Body of pancreas (tissue), 4 donors: ENCODE data around the gene RER1.

Source experiments
- POLR2A ChIP-seq, 3 donors: fragments of 450-650 bp; IDR thresholded peaks; one replicate each; pipeline ENCODE4 v1.6.1; 2016; ENCODE audit warnings: antibody characterized with exemption in 3 of 3, mild to moderate bottlenecking in 2 of 3
- TF ChIP-seq, protein P1 (sequence below), 7 experiments: fragments of 450-650 bp in 4 of 7; fragments of 200-600 bp in 3 of 7; sonication (generic) in 3 of 7; IDR thresholded peaks; one replicate each; pipeline ENCODE4 v1.5.1; 2016 to 2019; ENCODE audit warnings: antibody characterized with exemption in 7 of 7

DNA sequence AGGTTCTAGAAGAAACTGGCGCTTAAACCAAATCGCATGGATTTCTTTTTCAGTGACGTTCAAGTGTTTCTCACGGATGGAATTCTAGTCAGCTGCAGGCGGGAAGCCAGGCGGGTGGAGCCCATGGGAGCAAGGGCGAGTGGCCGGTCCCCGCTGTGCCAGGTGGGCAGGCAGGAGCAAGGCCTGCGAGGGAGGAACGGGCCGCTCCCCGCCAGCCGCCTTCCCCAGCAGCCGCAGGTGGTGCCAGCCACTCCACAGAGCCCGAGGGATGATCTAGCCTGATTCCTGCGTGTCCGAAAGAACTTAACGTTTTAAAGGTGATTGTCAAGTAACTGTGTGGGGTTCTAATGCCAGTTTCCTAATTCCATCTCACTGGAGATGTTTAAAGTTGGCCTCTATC lies 11.6 kb downstream of the RER1 start:
- TF ChIP-seq, protein P1, sequence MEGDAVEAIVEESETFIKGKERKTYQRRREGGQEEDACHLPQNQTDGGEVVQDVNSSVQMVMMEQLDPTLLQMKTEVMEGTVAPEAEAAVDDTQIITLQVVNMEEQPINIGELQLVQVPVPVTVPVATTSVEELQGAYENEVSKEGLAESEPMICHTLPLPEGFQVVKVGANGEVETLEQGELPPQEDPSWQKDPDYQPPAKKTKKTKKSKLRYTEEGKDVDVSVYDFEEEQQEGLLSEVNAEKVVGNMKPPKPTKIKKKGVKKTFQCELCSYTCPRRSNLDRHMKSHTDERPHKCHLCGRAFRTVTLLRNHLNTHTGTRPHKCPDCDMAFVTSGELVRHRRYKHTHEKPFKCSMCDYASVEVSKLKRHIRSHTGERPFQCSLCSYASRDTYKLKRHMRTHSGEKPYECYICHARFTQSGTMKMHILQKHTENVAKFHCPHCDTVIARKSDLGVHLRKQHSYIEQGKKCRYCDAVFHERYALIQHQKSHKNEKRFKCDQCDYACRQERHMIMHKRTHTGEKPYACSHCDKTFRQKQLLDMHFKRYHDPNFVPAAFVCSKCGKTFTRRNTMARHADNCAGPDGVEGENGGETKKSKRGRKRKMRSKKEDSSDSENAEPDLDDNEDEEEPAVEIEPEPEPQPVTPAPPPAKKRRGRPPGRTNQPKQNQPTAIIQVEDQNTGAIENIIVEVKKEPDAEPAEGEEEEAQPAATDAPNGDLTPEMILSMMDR (IDR thresholded peaks at IDR 0.05): no peak
- no peak for TF ChIP-seq POLR2A (IDR thresholded peaks at IDR 0.05)
